HG03520 (cell line): Measurements from ENCODE around the gene RAB20.
"Not testable (repeated sequence)": the region's sequence is repeated elsewhere in the genome, so short reads cannot be mapped to it uniquely, and the experiment has no call there.

Source experiments
- ATAC-seq: cut with Tn5 transposase; IDR thresholded peaks from one replicate; pipeline ENCODE4 v1.9.1; 2021; ENCODE audit warnings: mild to moderate bottlenecking, moderate library complexity; ENCODE audit not compliant: unreplicated experiment

Gene RAB20

DNA sequence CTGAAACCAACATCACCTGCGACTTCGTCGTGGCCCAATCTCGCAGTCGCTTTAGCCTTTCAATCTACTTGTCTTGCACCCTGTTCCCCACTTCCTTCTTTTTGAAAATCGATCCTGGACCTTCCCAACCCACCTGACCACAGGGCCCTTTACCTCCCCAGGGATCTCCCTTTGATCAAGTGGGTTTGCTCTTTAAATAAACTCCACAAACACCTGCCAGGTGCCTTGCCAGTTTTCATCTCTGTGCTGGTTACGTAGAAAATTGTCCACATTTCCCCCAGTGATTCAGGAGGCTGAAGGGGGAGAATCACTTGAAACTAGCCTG lies 14.5 kb upstream of the RAB20 start:
- no peak for ATAC-seq

DNA sequence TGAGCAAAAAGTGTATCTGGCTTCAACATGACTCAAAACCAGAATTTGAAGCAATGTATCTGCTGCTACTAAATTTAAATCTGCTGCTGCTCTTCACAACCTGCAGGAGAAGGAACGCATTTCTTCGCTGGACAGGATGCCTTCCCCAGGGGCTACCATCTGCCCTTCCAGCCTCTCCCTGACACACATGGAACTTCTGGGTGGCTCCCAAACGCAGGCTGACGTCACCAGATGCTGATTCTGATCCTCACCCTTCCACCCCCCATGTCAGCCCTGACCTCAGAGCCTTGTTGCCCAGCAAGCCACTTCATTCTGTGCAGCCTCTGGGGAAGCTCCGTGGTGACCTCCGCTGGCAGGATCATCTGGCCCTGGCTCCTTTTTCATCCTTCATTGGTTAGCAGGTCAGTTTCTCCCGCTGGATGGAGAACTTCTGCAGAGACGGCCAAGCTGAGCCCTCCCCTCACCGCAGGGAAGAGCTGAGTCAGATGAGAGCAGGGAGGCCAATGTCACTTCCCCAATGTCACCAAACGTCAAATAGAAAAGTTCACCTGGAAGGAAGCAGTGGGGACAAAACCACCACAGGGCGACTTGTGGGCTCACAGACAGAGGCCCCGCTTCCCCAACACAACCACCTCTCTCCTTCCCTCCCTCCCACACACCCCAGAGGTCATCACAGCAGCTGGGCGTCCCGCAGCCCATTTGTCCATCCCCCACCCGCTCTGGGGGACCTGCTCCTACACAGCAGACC lies 14.0 kb upstream of the RAB20 start:
- peak; percentile 80 for ATAC-seq

DNA sequence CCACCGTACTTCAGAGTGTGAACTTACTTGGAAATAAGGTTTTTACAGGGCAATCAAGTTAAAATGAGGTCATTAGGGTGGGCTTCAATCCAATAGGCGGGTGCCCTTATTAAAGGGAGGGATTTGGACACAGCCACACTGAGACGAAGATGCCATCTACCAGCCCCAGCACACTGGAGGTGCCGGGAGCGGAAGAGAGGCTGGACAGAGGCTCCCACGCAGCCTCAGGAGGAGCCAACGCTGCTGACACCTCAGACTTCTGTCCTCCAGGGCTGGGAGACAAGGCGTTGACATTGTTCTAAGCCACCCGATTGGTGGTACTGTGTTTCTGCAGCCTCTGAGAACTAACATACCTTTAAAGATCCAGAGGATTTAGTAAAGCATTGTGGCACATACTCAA lies 12.6 kb upstream of the RAB20 start:
- no peak for ATAC-seq

DNA sequence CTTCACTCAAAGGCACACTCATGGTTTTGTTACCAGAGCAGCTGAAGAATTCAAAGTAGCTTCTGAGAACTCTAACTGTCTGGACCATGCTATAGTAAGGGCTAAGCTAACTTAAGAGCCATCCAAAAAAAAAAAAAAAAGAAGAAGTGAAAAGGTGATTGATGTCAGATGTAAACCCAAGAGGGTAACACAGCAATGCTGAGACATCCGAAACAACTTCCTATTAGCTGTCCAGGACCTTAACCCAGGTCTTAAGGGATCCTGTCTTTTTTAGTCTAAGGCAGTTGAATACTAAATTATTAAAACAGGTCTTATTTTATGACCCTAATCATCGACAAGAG lies 11.2 kb upstream of the RAB20 start:
- no peak for ATAC-seq

DNA sequence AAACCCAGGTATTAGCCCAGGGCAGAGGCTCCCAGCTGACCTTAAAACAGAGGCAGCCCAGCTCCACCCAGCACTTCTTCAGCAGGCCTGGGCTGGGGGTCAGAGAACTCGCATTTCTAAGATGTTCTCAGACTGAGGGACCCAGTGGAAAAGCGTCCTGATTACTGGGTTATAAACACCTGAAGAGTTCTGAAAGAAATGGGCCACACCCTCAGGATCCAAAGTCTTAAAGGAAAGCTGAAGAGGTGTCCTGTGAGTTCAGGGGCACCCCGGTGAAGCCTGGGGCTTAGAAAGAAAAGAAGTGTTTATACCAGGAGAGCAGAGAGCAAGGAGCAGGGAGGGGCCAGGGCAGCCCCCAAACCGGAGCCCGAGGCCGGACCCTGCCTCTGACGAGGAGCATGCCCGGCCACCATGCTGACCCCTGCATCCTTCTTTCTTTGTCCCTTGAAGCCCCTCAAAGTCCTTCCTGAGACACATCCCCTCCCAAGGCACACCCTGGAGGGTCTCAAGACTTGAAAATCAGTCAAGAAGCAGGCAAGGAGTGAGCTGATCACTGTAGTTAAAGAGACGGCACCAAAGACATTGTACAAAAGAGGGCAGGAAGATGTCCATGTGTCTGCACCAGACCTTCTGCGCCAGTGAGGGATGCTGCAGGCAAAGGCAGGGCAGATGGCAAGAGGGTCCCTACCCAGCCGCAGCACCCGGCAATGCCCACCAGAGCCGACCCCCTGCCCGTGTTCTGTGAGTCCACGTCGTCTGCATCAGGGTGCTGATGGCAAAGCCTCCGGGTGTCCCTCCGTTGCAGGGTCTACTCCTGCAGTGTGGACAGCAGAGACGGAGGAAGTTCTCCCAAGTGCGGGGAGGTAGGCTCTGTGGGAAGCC lies 10.6 kb upstream of the RAB20 start:
- ATAC-seq = no peak

DNA sequence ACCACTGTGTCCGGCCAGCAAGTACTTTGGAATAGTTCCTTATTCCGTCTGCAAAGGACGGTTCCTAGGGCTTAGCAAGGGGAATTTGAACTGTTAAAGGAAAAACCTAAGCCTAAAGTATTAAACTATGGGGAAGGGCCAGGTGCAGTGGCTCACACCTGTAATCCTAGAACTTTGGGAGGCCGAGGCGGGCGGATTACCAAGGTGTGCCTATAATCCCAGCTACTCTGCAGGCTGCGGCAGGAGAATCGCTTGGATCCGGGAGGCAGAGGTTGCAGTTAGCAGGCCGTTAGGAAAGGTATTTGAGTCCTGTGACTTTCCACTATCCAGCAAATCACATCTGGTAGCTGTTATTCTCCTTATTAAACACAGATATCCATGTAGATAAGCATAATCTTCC lies 9.4 kb upstream of the RAB20 start:
- ATAC-seq = no peak

DNA sequence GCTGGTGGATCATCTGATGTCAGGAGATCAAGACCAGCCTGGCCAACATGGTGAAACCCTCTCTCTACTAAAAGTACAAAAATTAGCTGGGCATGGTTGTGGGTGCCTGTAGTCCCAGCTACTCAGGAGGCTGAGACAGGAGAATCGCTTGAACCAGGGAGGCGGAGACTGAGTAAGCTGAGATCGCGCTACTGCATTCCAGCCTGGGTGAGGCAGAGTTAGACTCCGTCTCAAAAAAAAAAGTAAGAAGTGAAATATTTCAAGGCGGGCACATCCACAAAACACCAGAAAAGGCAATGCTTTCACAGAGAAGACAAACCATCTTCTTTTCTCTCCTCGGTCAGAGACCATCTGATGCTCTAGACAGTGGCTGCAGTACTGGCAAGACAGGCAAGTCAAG lies 8.4 kb upstream of the RAB20 start:
- ATAC-seq = not testable (repeated sequence)

DNA sequence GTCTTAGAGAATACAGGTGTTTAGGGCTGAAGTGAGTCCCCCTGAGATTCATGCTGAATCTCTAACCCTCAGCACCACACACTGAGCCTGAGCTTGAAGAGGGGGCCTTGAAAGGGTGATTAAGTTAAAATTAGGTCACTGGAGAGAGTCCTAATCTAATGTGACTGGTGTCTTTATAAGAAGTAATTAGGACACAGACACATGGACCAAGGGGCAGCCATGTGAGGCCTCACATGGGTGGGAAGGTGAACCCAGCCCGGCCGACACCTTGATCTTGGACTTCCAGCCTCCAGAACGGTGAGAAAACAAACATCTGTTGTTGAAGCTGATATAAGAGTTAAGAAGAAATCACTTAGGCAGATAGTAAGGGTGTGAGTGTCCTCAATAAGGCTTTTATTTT lies 7.1 kb upstream of the RAB20 start:
- ATAC-seq = no peak

DNA sequence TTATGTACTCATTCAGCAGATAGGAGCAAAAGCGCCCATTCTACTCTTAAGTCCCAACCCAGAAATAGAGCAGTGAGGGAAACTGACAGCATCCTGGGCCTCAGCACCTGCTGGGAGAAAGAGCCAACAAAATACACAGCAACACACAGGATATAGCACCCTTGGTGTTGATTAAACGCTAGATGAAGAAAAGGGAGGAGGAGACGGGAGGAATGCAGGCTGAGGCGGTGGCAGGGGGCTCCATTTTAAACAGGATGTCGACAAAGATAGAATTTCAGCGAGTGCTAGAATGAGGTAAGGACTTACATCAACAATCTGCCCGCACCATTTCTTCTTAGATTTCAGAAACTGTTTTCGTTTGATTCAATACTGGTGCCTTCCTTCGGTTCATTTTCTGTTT lies 4.6 kb upstream of the RAB20 start:
- ATAC-seq = no peak

DNA sequence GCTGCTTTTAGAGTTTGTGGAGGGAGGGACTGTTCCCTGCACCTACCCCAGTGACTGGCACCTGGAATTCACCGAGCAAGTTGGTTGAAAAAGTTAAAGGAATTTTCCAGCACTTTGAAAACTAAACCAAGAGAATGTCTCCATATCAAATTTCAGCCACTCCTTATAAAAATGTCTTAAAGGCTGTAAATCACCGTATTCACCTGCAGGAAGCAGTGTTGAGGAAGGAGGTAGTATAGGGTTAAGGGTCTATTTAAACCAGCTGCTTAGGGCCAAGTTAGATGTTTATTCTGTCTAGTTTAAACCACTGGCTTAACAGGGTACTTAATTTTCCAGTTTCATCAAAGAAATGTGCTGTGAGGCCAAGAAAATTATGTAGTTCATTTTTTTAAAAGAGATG lies 3.8 kb upstream of the RAB20 start:
- no peak for ATAC-seq

DNA sequence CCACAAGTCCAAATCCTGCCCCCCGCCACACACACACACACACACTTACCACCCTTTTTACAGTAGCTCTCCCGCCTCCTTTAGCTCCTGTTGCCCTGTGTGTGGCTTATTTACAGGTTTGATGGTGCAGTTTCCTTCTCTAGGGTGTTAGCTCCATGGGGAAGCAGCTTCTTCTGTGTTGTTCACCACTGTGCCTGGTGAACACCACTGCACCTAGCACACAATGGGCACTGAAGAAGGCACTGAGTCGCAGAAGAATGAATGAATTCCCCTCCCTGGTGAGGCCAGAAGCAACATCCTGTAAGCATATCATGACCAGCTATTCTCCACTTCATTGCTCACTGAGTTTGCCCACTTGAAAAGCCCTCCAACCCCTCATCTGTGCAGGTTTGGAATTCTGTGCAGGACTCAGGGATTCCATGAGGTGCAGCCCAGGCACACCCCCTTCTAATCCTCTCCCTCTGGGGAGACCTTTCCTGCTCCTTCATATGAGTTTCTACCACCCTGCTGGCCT lies 3.0 kb upstream of the RAB20 start:
- ATAC-seq = no peak

DNA sequence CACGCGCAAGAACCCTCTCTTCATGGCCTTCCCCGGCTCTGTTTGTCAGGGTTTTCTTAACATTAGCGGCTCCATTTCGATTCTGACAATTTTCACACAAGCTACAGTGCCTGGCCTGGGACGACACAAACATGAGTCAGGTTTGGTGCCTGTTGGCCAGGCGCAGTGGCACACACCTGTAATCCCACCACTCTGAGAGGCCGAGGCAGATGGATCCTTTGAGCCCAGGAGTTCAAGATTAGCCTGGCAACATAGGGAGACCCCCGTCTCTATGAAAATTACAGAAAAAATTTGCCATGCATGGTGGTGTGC lies 1.9 kb upstream of the RAB20 start:
- no peak for ATAC-seq

DNA sequence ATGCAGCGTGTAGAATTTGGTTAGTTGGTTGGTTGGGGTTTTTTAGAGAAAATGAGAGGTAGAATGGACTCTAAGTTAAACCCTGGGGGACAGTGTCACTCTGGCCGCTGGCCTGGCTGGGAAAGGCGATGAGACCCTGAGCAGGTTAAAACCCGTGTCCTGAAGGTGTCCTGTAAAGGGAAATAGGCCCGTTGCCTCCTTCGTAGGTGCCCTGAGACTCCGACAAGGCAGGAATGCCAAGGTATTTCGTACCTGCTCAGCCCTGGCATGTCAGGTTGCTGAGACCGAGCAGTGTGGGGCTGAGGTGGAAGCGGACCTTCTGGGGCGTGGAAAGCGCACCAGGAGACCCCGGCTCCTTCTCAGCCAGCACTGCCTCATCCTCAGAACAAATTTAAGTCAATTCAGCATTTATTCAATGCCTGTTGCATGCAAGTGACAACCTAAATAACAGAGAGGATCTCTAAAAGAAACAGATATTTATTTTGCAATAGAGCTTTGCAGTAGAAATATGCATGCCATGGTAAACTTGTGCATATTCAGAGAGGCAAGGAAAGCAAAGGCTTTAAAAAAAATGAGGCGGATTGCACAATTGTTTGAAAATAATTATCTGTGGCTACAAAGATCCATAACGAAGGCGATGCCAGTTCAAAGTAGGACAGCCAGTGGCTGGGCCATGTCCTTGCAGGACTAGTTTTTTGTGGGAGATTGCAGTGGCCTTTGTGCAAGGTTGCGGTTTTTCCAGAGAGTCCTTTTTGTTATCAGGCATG lies 1.4 kb upstream of the RAB20 start:
- ATAC-seq = no peak

DNA sequence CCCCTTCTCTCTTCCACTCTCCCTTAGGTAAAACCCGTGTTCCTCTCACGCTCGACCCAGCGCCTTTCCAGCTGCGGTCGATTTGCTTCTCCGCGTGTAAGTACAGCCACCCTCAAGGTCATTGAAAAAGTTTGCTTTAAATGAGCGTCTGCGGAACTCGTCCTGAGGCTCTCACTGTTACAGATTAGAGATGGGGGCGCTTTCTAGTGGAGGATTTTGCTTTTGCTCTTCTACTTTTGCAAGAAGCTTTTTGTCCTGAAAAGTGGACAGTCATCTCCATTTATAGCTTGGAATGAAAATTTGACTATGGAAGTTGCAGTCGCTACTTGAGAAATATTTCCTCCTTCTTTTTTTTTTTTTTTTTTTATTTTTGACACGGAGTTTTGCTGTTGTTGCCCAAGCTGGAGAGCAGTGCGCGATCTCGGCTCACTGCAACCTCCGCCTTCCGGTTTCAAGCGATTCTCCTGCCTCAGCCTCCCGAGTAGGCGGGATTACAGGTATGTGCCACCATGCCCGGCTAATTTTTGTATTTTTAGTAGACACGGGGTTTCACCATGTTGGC lies 595 bp upstream of the RAB20 start:
- no peak for ATAC-seq

DNA sequence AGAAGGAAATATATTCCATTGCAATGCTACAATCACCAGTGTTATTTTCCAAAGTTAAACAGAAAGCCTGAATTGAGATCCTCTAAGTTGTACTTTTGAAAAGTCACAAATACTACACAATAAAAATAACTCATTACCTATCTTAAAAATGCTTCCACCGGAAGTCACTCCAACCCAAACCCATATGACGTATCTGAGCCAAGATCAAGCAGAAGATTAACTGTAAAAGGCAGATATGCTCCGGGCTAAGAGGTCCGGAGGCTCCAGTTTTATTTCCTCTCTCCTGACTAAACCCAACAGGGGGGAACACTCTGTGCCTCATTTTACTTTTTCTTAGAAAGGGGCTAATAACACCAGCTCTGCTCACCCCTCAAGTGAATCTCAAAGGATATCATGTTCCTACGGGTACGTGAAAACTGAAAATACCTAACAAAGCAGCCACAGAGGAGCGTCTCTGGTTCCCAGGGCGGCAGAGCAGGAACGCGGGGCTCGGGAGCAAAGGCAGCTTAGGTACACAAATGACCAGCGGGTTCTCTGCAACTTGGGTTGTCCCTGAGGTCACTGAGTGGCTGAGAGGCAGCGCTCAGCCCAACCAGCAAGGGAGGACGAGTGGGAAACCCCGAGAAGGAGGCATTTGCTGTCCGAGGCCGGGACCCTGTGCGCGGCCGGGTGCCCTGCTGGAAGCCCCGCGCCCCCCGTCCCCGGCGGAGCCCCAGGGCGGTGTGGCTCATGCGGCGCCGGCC lies 750 bp downstream of the RAB20 start:
- ATAC-seq = peak; percentile 12

DNA sequence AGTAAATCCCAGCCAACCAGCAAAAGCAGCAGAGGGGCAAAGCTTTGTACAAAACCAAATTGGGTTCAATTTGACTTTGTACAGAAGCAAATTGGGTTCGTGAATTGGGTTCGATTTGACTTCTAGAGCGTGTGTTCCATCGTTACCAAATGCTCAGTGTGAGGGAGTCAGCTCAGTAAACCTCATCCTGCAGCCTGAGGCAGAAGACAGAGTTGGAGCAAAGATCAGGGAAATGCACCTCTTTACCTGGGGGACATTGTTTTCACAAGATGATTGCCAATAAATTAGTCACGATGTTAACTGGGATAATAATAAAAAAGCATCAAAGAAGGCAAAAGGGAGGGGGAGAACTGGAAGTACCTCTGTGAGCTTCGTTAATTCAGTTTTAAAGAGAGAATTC lies 1.5 kb downstream of the RAB20 start:
- ATAC-seq = no peak

DNA sequence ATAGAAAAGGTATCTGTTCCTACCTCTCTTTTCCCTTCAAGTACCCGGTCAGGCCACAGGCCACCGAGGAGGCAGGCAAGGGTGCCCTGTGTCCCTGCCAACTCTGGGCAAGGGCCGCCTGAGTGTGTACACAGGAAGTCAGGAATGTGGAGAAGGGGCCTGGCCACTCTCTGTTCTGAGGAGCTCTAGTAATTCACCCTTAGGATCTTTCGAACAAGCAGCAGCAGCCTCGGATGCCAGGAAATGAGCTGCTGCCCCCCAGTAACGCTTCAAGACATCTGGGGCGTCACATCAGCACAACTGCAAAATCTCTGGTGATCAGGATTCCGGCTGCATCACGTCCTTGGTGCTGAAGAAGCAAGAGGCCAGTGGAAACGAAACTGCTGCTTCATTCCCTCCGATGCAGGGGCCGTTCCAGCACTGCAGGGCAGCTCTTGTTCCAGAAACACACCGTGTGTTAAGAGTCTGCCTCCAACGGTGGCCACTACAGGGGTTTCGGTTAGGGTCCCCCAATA lies 2.0 kb downstream of the RAB20 start:
- no peak for ATAC-seq

DNA sequence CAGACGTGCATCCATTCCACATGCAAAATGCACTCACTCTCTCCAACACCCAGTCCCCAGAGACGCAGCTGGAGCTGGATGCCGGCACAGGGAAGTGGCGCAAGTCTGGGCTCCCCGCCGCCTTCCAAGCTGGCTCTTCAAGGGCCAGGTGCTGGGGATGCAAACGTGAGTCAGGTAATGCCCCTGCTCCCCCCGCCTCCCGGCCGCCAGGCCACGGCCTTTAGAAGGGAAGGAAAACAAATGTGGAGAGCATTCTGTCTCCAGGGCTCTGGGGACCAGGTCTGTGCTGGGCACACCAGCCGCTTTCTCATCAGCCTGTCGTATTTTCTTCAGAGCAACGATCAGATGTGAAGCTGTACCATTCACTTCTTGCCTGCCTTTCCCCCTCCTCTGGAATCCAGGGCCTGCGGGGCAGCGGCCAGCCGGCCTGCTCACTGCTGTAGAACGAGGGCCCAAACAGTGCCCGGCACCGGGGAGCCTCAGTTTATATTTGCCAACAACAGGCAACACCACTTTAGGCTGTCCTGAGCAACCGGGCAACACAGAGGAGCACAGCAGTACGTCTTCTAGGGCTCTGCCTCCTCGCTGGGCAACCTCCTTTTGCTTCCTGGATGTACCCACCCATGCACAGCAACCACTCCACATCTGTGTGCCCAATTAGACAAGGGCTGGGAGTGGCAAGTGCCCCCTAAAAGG lies 3.8 kb downstream of the RAB20 start:
- ATAC-seq = no peak

DNA sequence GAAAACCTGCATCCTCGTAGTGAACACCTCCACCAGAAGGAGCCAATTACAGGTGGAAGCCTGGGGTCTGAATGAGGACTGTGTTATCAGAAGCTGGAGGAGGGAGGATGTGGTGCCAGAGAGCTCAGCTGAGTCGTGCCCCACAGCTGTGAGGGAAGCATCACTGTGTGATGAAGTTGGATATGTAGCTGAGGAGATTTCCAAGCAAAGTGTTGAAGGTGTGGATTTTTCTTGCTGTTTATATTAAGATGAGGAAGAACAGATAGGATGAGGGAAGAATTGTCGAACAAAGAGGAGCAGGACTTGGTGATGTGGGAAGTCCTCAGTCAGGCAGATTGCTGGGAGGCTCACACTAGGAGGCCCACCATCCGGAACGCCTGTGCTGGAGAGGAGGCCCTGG lies 4.4 kb downstream of the RAB20 start:
- ATAC-seq = no peak

DNA sequence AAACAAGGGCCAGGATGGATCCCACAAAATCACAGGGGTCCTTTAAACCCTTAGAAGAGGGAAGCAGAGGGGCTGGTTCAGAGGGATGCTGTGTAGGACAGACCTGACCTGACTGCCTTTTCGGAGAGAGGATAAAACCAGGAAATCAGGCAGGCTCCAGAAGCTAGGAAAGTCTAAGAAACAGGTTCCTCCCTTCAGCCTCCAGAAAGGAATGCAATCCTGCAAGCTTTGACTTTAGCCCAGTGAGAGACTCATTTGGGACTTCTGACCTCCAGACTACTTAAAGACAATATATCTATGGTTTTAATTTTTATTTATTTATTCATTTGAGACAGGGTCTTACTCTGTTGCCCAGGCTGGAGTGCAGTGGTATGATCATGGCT lies 5.3 kb downstream of the RAB20 start:
- ATAC-seq = no peak
